ENCODE results near the gene CCDC183.

DNA sequence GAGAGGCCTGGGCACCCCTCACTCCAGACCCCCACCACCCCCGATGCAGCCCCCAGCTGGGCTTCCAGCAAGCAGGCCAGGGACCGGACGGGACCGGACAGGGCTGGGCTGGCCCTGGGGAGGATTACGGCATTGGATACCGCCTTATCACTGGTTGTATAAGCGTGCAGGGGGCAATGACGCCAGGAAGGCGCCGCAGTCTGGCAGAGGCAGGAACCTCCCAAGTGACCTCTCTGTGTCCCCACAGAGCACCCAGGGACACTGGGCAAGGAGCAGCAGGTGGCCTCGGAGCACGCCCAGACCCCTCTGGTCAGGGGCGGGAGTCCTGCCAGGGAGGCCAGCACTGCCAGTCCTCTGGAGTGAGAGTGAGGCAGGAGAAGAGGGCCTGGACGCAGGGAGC, 31.1 kb upstream of the CCDC183 start:
- TF ChIP-seq CTCF (IDR thresholded peaks at IDR 0.05): no peak
- no peak for TF ChIP-seq POLR2A (IDR thresholded peaks at IDR 0.05)

Data from suprapubic skin (tissue), 3 donors.